ENCODE data around the gene LGALS3BP. TPM values are rescaled to one million over a fixed set of nuclear protein-coding genes. Genes with fewer than 3 reads are reported as not detected.

The LGALS3BP gene
- polyA plus RNA-seq, 5 donors = 124 to 224 (median 169) TPM

GRCh38 chr17:79001190-79002020 is 21.7 kb upstream of the LGALS3BP start:
- no peak for DNase-seq

- DNase-seq = no peak
These were observed 20.9 kb upstream of the LGALS3BP start for GRCh38 chr17:79000396-79001189.

DNA sequence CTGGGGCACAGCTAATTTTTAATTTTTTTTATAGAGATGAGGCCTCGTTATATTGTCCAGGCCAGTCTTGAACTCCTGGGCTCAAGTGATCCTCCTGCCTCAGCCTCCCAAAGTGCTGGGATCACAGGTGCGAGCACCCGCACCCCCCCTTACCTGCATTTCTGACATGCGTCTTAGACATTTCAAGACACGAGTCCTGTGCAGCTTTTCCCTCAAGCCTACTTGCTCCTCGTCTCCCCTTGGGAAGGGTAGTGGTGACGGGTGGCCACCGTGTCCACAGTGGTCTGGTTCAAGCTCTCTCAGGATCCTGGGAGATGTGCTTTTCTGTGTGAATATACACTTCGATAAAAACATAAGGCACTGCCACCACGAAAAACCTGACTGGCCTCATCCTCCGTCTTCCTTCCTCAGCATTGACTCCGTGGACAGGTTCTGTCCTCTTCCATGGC is 20.2 kb upstream of the LGALS3BP start:
- DNase-seq = no peak

- DNase-seq = no peak
These were observed 19.5 kb upstream of the LGALS3BP start for GRCh38 chr17:78999056-78999768.

DNA sequence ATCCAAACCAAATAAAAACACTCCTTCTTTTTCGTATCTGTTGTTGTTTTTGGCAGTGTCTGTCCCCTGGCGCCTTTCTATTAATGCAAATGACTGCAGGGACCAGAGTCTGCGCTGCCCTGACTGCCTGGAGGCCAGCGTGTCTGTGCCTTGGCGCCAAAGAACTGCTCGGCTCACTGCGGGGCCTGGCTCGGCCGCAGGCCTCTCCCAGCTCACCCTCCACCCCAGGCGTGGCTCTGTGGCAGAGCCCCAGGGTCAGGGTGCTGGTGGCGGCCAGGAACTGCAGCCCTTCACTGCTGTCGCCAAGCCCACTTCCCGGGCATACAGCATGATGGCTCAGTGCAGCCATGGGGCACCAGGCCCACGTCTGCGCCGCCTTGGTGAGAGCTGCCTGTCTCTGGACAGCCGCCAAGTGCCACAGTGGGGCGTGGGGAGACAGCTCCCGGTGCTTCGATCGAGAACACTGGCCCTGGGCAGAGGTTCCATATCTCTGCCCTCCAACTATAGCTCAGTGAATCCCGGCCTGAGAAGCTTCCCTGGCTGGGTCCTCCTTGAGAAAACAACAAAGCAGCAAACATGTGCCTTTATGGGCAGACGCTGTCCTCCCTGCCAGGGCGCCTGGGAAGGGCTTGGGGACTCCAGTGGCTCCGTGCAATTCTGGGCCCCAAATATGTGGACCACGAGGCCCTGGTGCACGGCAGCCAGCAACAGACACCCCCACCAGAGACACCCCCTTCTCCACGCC is 18.8 kb upstream of the LGALS3BP start:
- DNase-seq = no peak

DNA sequence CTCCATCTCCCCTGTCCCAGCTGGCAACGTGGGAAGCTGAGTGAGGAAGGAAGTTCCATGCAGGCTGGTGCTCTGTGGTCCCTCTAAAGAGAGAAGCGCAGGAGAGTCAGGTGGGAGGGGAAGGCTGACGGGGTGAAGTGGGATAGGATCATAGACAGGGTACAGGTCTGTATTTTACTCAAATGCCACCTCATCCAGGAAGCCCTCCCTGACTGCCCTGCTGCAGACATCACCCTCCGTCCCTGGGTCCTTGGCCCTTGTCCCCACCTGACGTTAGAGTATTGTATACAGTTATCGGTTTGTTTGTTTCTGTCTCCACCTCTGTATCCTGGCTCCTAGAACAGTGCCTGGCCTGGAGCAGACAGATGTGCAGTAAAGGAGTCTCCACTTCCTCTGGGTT is 18.2 kb upstream of the LGALS3BP start:
- DNase-seq = no peak

DNA sequence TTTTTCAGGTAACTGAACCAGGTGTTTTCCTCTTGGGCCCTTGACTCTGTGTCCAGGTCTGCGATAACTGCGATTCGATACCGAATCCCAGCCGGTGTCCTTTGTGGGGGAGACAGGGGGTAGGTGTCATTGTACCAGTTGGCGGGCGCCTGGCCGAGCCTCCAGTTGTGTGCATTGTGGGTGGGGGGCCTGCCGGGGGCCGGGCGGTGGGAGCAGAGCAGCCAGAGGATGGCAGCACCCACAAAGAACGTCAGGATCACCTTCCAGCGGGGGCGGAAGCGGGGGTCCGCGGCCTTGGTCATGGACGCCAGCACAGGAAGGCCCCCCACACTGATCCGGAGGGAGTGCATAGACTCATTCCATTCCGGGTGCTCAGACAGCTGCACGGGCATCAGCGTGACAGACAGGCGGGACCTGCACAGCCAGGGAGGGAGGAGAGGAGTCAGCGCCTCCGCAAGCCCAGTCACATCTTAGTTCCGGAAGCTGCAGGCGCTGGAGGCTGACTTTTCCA is 17.6 kb upstream of the LGALS3BP start:
- DNase-seq = no peak

DNA sequence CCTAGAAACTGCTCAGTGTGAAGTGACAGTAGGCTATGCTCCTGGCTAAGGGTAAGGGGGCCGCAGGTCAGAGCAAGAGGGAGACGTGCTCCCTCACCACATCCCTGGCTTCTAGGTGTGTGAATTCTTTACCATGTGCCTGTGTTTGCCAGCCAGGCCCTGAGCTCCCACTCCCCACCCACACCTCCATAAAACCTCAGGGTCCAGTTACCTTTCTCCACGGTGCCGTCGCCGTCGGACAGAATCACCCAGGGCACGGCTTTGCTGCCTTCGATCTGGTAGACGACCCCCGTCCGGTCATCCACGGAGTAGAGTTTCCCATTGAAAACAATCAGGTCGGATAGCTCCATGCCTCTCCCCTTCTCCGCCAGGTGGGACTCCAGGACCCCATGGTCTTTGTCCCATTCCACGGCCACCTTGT is 17.1 kb upstream of the LGALS3BP start:
- DNase-seq = no peak

DNA sequence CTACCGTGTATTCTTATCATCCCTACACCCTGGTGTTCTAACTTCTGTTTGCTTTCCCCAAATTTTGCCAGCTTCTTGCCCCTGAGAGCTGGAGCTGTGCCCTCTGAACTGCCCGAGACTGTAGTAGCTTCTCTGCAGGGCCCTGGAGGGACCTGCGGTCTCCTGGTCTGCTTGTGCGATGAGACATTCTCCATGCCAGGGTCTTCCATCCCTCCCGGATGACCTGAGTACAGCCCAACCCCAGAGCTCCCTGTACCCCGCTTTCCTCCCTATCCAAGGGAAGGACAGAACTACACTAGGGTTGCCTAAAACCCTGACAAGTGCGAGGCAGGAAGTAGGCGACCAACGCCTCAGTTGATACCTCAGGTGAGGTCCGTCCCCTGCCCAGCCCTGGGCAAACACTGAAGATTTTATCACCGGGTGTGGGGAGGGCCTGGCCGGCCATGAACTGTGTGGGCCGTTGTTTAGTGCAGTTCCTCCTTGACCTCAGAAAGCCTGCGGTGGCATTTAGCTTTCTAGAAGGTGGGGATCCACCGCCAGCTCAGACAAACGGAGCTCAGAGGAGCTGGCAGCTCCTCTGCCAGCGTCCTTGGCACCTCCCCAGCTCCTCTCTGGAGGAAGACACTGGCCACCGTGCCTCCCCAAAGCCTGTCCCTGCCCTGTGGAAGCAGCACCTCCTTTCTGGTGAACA is 16.2 kb upstream of the LGALS3BP start:
- no peak for DNase-seq

DNA sequence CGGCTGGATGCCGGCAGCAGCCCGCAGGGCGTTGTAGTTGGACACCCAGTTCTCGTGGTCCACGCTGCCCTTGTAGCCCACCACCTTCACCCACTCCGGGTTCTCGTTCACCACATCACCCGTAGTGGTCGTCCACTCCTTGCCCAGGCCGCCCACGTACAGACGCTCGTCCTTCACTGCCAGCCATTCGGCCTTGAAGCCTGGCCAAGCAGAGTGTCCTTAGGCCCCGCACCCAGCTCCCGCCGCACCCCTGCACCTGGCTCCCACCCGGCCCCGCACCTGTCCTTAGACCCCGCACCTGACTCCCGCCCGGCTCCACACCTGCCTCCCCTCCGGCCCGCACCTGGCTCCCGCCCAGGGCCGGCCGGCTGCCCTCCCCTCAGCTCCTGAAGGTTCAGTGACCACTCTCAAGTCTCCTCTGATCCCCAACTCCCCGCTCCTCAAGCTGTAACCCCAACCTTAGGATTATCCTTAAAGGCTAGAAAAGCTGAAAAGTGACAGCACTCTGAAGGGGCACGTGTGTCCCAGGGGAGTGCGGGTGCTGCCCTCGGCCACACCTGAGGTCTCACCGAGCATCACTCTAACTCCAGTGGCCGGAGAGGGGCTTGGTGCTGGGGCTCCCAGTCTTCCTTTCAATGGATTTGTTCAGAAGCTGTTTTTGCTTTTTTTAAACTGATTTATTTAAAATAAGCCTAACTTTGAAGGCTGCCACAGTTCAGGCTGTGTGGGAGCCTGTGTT is 15.5 kb upstream of the LGALS3BP start:
- no peak for DNase-seq

GRCh38 chr17:78993981-78994671 is 14.4 kb upstream of the LGALS3BP start:
- no peak for DNase-seq

- DNase-seq = no peak
These were observed 13.7 kb upstream of the LGALS3BP start for GRCh38 chr17:78993241-78993956.

GRCh38 chr17:78992542-78993212 is 13.0 kb upstream of the LGALS3BP start:
- no peak for DNase-seq

- no peak for DNase-seq
These were observed 12.3 kb upstream of the LGALS3BP start for GRCh38 chr17:78991906-78992532.

- no peak for DNase-seq
These were observed 11.5 kb upstream of the LGALS3BP start for GRCh38 chr17:78991017-78991738.

DNA sequence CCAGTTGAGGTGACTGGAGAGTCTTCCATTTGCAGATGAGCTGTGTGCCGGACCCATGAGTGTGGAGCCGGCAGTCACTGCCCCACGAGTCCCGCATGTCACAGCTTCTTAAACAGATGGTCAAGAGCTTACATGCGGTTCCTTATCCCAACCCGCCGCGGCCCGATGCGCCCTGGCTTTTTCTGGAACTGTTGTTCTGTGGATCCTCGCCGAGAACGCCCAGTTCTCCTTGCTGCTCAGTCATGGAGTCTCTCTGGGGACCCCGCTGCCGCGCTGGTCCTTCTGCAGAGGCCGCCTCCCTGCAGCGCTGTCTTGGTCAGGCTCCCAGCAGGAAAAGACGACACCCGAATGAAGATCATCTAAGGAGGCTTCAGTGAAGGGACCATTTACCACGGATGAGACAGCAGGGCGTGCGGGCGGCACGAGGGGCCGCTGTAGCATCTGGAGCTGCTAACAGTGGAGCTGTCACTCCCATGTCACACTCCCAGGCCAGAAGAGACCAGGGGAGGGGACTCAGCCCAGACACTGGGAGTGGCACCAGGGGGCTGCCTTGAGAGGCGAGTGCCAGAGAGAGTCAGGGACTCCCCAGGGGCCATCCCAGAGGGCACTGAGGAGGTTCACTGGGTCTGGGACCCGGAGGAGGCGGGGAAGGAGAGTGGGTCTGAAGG is 10.8 kb upstream of the LGALS3BP start:
- no peak for DNase-seq
